HG03139 (cell line): Measurements from ENCODE around the gene ZNF273.
"Not testable (repeated sequence)": the region's sequence is repeated elsewhere in the genome, so short reads cannot be mapped to it uniquely, and the experiment has no call there.

ENCODE experiments used
- ATAC-seq: cut with Tn5 transposase; IDR thresholded peaks from one replicate; pipeline ENCODE4 v1.9.1; 2021; ENCODE audit not compliant: unreplicated experiment

ZNF273 gene

GRCh38 chr7:64888901-64889685, 14.0 kb upstream of the ZNF273 start:
- ATAC-seq = no peak

- ATAC-seq = no peak
These were observed 13.3 kb upstream of the ZNF273 start for GRCh38 chr7:64889686-64890162.

GRCh38 chr7:64890273-64890672, 12.8 kb upstream of the ZNF273 start:
- ATAC-seq = not testable (repeated sequence)

- no peak for ATAC-seq
These were observed 12.2 kb upstream of the ZNF273 start for GRCh38 chr7:64890761-64891362.

- not testable (repeated sequence) for ATAC-seq
These were observed 11.6 kb upstream of the ZNF273 start for GRCh38 chr7:64891363-64892081.

GRCh38 chr7:64892116-64892515, 11.0 kb upstream of the ZNF273 start:
- no peak for ATAC-seq

- no peak for ATAC-seq
These were observed 10.3 kb upstream of the ZNF273 start for GRCh38 chr7:64892666-64893309.

GRCh38 chr7:64893401-64893800, 9.7 kb upstream of the ZNF273 start:
- ATAC-seq = no peak

GRCh38 chr7:64902461-64902805, 640 bp upstream of the ZNF273 start:
- ATAC-seq = not testable (repeated sequence)

- no peak for ATAC-seq
These were observed 935 bp downstream of the ZNF273 start for GRCh38 chr7:64904008-64904407.

- ATAC-seq = no peak
These were observed 2.1 kb downstream of the ZNF273 start for GRCh38 chr7:64905133-64905532.

- no peak for ATAC-seq
These were observed 2.5 kb downstream of the ZNF273 start for GRCh38 chr7:64905547-64905946.

- ATAC-seq = no peak
These were observed 4.7 kb downstream of the ZNF273 start for GRCh38 chr7:64907641-64908326.

GRCh38 chr7:64908358-64908757, 5.3 kb downstream of the ZNF273 start:
- ATAC-seq = no peak

- ATAC-seq = no peak
These were observed 11.5 kb downstream of the ZNF273 start for GRCh38 chr7:64914557-64914956.

GRCh38 chr7:64915301-64915700, 12.2 kb downstream of the ZNF273 start:
- ATAC-seq = not testable (repeated sequence)

GRCh38 chr7:64928252-64929187, 25.4 kb downstream of the ZNF273 start:
- ATAC-seq = not testable (repeated sequence)

GRCh38 chr7:64934478-64934877, 31.4 kb downstream of the ZNF273 start:
- ATAC-seq = no peak

- ATAC-seq = no peak
These were observed 35.5 kb downstream of the ZNF273 start for GRCh38 chr7:64938540-64938939.

- ATAC-seq = not testable (repeated sequence)
These were observed 36.9 kb downstream of the ZNF273 start for GRCh38 chr7:64940021-64940420.
